IMR-90 (cell line): ENCODE measurements around the gene TMEM213. TPM values are rescaled to one million over a fixed set of nuclear protein-coding genes. Genes with fewer than 3 reads are reported as not detected.

Experiments
- ATAC-seq: fragments of 200-7000 bp; cut with Tn5 transposase; 2 replicates; pipeline ENCODE4 v1.9.1; 2020; ENCODE audit warnings: low read depth, mild to moderate bottlenecking, moderate library complexity
- BruUV-seq: library from RNA; stranded (reverse); fragments of 400-500 nt; replicated peaks from 2 replicates; lab custom pipeline; 2021; lab: Mats Ljungman, UMichigan
- CTCF ChIA-PET: fragments of 300-600 bp; formaldehyde crosslinking; extraction: SDS; loops from one replicate; lab custom pipeline; 2021; ENCODE audit warnings: antibody characterized with exemption; lab: Yijun Ruan, JAX
- POLR2A ChIA-PET: fragments of 300-600 bp; sonication (Branson Sonifier 250); formaldehyde crosslinking; loops from one replicate; lab custom pipeline; 2022; ENCODE audit warnings: antibody characterized with exemption; ENCODE audit not compliant: unreplicated experiment; lab: Charles Lee
- DNase-seq: peaks from one replicate; pipeline ENCODE4 v3.0.0; 2013
- H2AFZ ChIP-seq: replicated peaks from 2 replicates; pipeline ENCODE3; 2013; ENCODE audit warnings: low read length, mild to moderate bottlenecking; ENCODE audit not compliant: poor library complexity
- H2AK5ac ChIP-seq: 2 replicates; pipeline ENCODE4 v1.6.1; 2013; ENCODE audit warnings: low read depth, low read length, inconsistent platforms
- H2AK9ac ChIP-seq: replicated peaks from 2 replicates; pipeline ENCODE3; 2013; ENCODE audit warnings: mild to moderate bottlenecking, low read depth, low read length, moderate library complexity; ENCODE audit not compliant: poor library complexity
- H2BK120ac ChIP-seq: 2 replicates; pipeline ENCODE4 v1.6.1; 2013; ENCODE audit warnings: low read depth, low read length, inconsistent platforms
- H2BK15ac ChIP-seq: 3 replicates; pipeline ENCODE4 v1.6.1; 2013; ENCODE audit warnings: low read depth, low read length, inconsistent platforms
- H2BK20ac ChIP-seq: 2 replicates; pipeline ENCODE4 v1.6.1; 2013; ENCODE audit warnings: low read depth, mild to moderate bottlenecking, inconsistent platforms, low read length, moderate library complexity
- H2BK5ac ChIP-seq: 2 replicates; pipeline ENCODE4 v1.6.1; 2013; ENCODE audit warnings: mild to moderate bottlenecking, low read depth, low read length, inconsistent platforms; ENCODE audit not compliant: poor library complexity, severe bottlenecking
- H3K14ac ChIP-seq: replicated peaks from 2 replicates; pipeline ENCODE4 v1.6.1; 2013; ENCODE audit warnings: low read depth, low read length, inconsistent platforms
- H3K18ac ChIP-seq: 2 replicates; pipeline ENCODE4 v1.6.1; 2013; ENCODE audit warnings: low read depth, low read length, control low read depth
- H3K23ac ChIP-seq: 2 replicates; pipeline ENCODE4 v1.6.1; 2013; ENCODE audit warnings: low read depth, low read length, inconsistent platforms
- H3K27ac ChIP-seq: 2 replicates; pipeline ENCODE4 v1.5.1; 2013; ENCODE audit warnings: mild to moderate bottlenecking, control low read depth, low read length; ENCODE audit not compliant: insufficient read depth
- H3K27me3 ChIP-seq: 2 replicates; pipeline ENCODE4 v1.6.1; 2013; ENCODE audit warnings: low read length; ENCODE audit not compliant: control insufficient read depth, insufficient read depth
- H3K36me3 ChIP-seq: 2 replicates; pipeline ENCODE4 v1.6.1; 2013; ENCODE audit warnings: low read length, mixed read lengths; ENCODE audit not compliant: control insufficient read depth, insufficient read depth
- H3K4ac ChIP-seq: 2 replicates; pipeline ENCODE4 v1.6.1; 2013; ENCODE audit warnings: low read depth, low read length, inconsistent platforms
- H3K4me1 ChIP-seq: 2 replicates; pipeline ENCODE4 v1.6.1; 2013; ENCODE audit warnings: low read length, mixed read lengths; ENCODE audit not compliant: control insufficient read depth, insufficient read depth
- H3K4me2 ChIP-seq: 2 replicates; pipeline ENCODE4 v1.6.1; 2013; ENCODE audit warnings: low read depth, mild to moderate bottlenecking, control low read depth, low read length, moderate library complexity
- H3K4me3 ChIP-seq: 2 replicates; pipeline ENCODE4 v1.5.1; 2013; ENCODE audit warnings: low read depth, mild to moderate bottlenecking, control low read depth, low read length, moderate library complexity; ENCODE audit not compliant: insufficient read depth
- H3K56ac ChIP-seq: 2 replicates; pipeline ENCODE4 v1.6.1; 2013; ENCODE audit warnings: low read length, inconsistent platforms; ENCODE audit not compliant: insufficient read depth; ENCODE audit errors: extremely low read depth
- H3K79me1 ChIP-seq, 2 experiments: 2 replicates each; pipeline ENCODE4 v1.6.1; 2013; ENCODE audit warnings: low read length in 2 of 2, inconsistent platforms in 1 of 2, low read depth in 1 of 2
- H3K9ac ChIP-seq: 2 replicates; pipeline ENCODE4 v1.6.1; 2013; ENCODE audit warnings: low read depth, low read length, control low read depth
- H3K9me1 ChIP-seq: 2 replicates; pipeline ENCODE4 v1.6.1; 2013; ENCODE audit warnings: low read length, inconsistent platforms; ENCODE audit not compliant: insufficient read depth
- H3K9me3 ChIP-seq: 2 replicates; pipeline ENCODE4 v1.6.1; 2013; ENCODE audit warnings: low read length; ENCODE audit not compliant: control insufficient read depth, insufficient read depth
- H4K20me1 ChIP-seq: 2 replicates; pipeline ENCODE4 v1.6.1; 2013; ENCODE audit warnings: low read length, inconsistent platforms; ENCODE audit not compliant: insufficient read depth
- H4K5ac ChIP-seq: 2 replicates; pipeline ENCODE4 v1.6.1; 2013; ENCODE audit warnings: mild to moderate bottlenecking, low read depth, low read length, control low read depth
- H4K8ac ChIP-seq, 2 experiments: 2 replicates each; pipeline ENCODE4 v1.6.1; 2013; ENCODE audit warnings: low read depth in 2 of 2, low read length in 2 of 2, control low read depth in 1 of 2, inconsistent platforms in 1 of 2
- H4K91ac ChIP-seq: 2 replicates; pipeline ENCODE4 v1.6.1; 2013; ENCODE audit warnings: low read depth, low read length, inconsistent platforms; ENCODE audit not compliant: insufficient read depth
- BHLHE40 ChIP-seq: fragments of 150-350 bp; IDR thresholded peaks from 2 replicates; pipeline ENCODE4 v1.6.1; 2016; ENCODE audit warnings: mild to moderate bottlenecking, low read depth, low read length
- CEBPB ChIP-seq: IDR thresholded peaks from 2 replicates; pipeline ENCODE4 v1.6.1; 2012; ENCODE audit warnings: low read depth, low read length, improper control_type of control experiment
- CHD1 ChIP-seq: IDR thresholded peaks from 2 replicates; pipeline ENCODE4 v1.6.1; 2012; ENCODE audit warnings: low read depth, low read length, improper control_type of control experiment
- FOS ChIP-seq: fragments of 150-350 bp; IDR thresholded peaks from 2 replicates; pipeline ENCODE4 v1.6.1; 2016; ENCODE audit warnings: low read depth, low read length
- MAFK ChIP-seq: IDR thresholded peaks from 2 replicates; pipeline ENCODE4 v1.6.1; 2012; ENCODE audit warnings: low read depth, low read length, improper control_type of control experiment
- NFE2L2 ChIP-seq: fragments of 150-350 bp; IDR thresholded peaks from 2 replicates; pipeline ENCODE4 v1.6.1; 2016; ENCODE audit warnings: low read depth, mild to moderate bottlenecking, low read length
- POLR2A ChIP-seq: IDR thresholded peaks from 2 replicates; pipeline ENCODE4 v1.6.1; 2012; ENCODE audit warnings: mild to moderate bottlenecking, low read depth, low read length
- RAD21 ChIP-seq: IDR thresholded peaks from 2 replicates; pipeline ENCODE4 v1.6.1; 2012; ENCODE audit warnings: low read length, improper control_type of control experiment
- RCOR1 ChIP-seq: IDR thresholded peaks from 2 replicates; pipeline ENCODE4 v1.6.1; 2012; ENCODE audit warnings: mild to moderate bottlenecking, low read length, improper control_type of control experiment; ENCODE audit not compliant: insufficient replicate concordance
- RFX5 ChIP-seq: IDR thresholded peaks from 2 replicates; pipeline ENCODE4 v1.8.0; 2012; ENCODE audit warnings: low read depth, mild to moderate bottlenecking, low read length, moderate library complexity
- SMC3 ChIP-seq: fragments of 150-350 bp; IDR thresholded peaks from 2 replicates; pipeline ENCODE4 v1.6.1; 2016; ENCODE audit warnings: low read depth, mild to moderate bottlenecking, antibody characterized with exemption, low read length, moderate library complexity
- WGBS, 2 experiments: methylation state at CpG; one replicate each; pipeline versions ENCODE4 v1.1.5 to v1.1.7; 2013; ENCODE audit warnings: missing lambda C conversion rate in 2 of 2; ENCODE audit not compliant: insufficient read length in 1 of 2; ENCODE audit errors: extremely low coverage in 2 of 2; 5-methylcytosine and 5-hydroxymethylcytosine counted together
- dilution Hi-C: fragments of 300-500 bp; cut with HindIII; formaldehyde crosslinking; loops from one replicate; pipeline ENCODE4 v1.14.3; 2018; ENCODE audit warnings: low sequenced_read_pairs; ENCODE audit not compliant: unreplicated experiment
- in situ Hi-C: fragments of 300-500 bp; cut with MboI; formaldehyde crosslinking; loops from 3 replicates; pipeline ENCODE4 v1.14.3; 2019; ENCODE audit warnings: low sequenced_read_pairs, inconsistent platforms, mixed read lengths
- intact Hi-C: fragments of 100-400 bp; cut with micrococcal nuclease; formaldehyde crosslinking; loops from 2 replicates; pipeline ENCODE4 v1.10.0; 2022
- polyA plus RNA-seq, 3 experiments: library from polyadenylated mRNA; depleted of rRNA; stranded (reverse); fragments of >200 nt; gene quantifications; 2 replicates each; pipeline ENCODE4 v1.2.3, GENCODE V29; 2012; ENCODE audit warnings: low replicate concordance in 1 of 3
- total RNA-seq: library from RNA; depleted of rRNA; stranded (reverse); fragments of >200 nt; gene quantifications from 2 replicates; pipeline ENCODE4 v1.2.3, GENCODE V29; 2012
- TF ChIP-seq, protein P1 (sequence below): conservative IDR thresholded peaks from 2 replicates; pipeline ENCODE4 v1.5.1; 2012; ENCODE audit warnings: mild to moderate bottlenecking, low read depth, low read length, improper control_type of control experiment
- TF ChIP-seq, protein P2 (sequence below): fragments of 150-350 bp; IDR thresholded peaks from 2 replicates; pipeline ENCODE4 v1.6.1; 2016; ENCODE audit warnings: low read depth, mild to moderate bottlenecking, low read length, moderate library complexity, borderline replicate concordance

TMEM213 gene
- total and polyA plus RNA-seq, 2 of the 4 experiments (the other 2 are of a cell fraction), result not detected

DNA sequence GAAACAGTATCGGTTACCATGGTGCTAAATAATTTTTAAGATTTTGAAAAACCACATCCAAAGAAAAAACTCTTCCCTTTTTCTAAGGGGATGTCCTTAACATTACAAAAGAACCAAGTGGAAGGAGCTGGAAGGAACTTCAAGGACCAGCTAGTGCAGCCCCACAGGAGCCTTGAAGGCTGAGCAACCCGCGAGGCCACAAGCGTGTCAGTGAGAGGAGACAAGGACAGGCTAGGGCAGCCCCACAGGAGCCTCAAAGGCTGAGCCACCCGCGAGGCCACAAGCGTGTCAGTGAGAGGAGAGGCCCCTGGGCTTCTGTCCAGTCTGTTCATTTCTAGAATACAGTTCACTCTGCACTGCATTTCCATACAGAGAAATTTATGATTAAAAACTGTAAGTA is 80.3 kb downstream of the TMEM213 start:
- H3K4me3 ChIP-seq, result no peak overlapping the region
- DNase-seq, result no peak
- no peaks in the 10 kb centered on the region for H3K79me1 ChIP-seq
- H2BK15ac ChIP-seq, result no peak overlapping the region
- no CpG with 5 or more reads among the region's 7 CpGs for WGBS, 2 experiments
- BruUV-seq, result no TSS peak
- peaks cover 8% of the 10 kb centered on the region; the same call in 1 of the 2 replicates for H3K9me1 ChIP-seq
- H2AK9ac ChIP-seq, result no peak overlapping the region
- POLR2A ChIA-PET, result no interaction called here
- dilution Hi-C loops (no loop called here), in situ Hi-C loops (no loop called here), intact Hi-C loops (no loop called here)
- no peak overlapping the region for H2BK20ac ChIP-seq
- H4K8ac ChIP-seq, result no peak overlapping the region
- no peak overlapping the region for H3K23ac ChIP-seq
- H3K14ac ChIP-seq, result no peak overlapping the region
- no peak overlapping the region for H4K91ac ChIP-seq
- no peak overlapping the region for H2AFZ ChIP-seq
- H3K9me3 ChIP-seq, result no peaks in the 10 kb centered on the region
- TF ChIP-seq RCOR1 (no peak), RFX5 (no peak), FOS (no peak), SMC3 (no peak), BHLHE40 (no peak), RAD21 (no peak), NFE2L2 (no peak), CEBPB (no peak), CHD1 (no peak), POLR2A (no peak), MAFK (no peak)
- TF ChIP-seq, protein P1, sequence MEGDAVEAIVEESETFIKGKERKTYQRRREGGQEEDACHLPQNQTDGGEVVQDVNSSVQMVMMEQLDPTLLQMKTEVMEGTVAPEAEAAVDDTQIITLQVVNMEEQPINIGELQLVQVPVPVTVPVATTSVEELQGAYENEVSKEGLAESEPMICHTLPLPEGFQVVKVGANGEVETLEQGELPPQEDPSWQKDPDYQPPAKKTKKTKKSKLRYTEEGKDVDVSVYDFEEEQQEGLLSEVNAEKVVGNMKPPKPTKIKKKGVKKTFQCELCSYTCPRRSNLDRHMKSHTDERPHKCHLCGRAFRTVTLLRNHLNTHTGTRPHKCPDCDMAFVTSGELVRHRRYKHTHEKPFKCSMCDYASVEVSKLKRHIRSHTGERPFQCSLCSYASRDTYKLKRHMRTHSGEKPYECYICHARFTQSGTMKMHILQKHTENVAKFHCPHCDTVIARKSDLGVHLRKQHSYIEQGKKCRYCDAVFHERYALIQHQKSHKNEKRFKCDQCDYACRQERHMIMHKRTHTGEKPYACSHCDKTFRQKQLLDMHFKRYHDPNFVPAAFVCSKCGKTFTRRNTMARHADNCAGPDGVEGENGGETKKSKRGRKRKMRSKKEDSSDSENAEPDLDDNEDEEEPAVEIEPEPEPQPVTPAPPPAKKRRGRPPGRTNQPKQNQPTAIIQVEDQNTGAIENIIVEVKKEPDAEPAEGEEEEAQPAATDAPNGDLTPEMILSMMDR, result no peak
- TF ChIP-seq, protein P2, sequence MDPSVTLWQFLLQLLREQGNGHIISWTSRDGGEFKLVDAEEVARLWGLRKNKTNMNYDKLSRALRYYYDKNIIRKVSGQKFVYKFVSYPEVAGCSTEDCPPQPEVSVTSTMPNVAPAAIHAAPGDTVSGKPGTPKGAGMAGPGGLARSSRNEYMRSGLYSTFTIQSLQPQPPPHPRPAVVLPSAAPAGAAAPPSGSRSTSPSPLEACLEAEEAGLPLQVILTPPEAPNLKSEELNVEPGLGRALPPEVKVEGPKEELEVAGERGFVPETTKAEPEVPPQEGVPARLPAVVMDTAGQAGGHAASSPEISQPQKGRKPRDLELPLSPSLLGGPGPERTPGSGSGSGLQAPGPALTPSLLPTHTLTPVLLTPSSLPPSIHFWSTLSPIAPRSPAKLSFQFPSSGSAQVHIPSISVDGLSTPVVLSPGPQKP, result no peak
- H3K27me3 ChIP-seq, result no peaks in the 10 kb centered on the region
- ATAC-seq, result no peak
- H3K56ac ChIP-seq, result no peak overlapping the region
- no peaks in the 10 kb centered on the region for H4K20me1 ChIP-seq
- no peak overlapping the region for H3K9ac ChIP-seq
- no peak overlapping the region for H3K18ac ChIP-seq
- H3K36me3 ChIP-seq, result peaks cover 2% of the 10 kb centered on the region; the same call in 1 of the 2 replicates
- H2BK120ac ChIP-seq, result no peak overlapping the region
- H3K4me2 ChIP-seq, result no peak overlapping the region
- H2AK5ac ChIP-seq, result no peak overlapping the region
- CTCF ChIA-PET, result interaction anchor here (1.6 kb wide), 1 partner anchor 8 kb away, joined by 10 read pairs; no protein-coding TSS in a partner anchor
- no peak overlapping the region for H3K4ac ChIP-seq
- H3K4me1 ChIP-seq, result peaks cover 8% of the 10 kb centered on the region; the same call in 1 of the 2 replicates
- no peak overlapping the region for H2BK5ac ChIP-seq
- H3K27ac ChIP-seq, result no peak overlapping the region
- H4K5ac ChIP-seq, result no peak overlapping the region
